ENCODE data around the gene TIPARP. TPM values are rescaled to one million over a fixed set of nuclear protein-coding genes. Genes with fewer than 3 reads are reported as not detected.
A peak's percentile ranks its signal among the peaks of the same experiment; 100 is the strongest.

TIPARP gene
- total RNA-seq, 1 donor from 2014 or later = 27.2 TPM

DNA sequence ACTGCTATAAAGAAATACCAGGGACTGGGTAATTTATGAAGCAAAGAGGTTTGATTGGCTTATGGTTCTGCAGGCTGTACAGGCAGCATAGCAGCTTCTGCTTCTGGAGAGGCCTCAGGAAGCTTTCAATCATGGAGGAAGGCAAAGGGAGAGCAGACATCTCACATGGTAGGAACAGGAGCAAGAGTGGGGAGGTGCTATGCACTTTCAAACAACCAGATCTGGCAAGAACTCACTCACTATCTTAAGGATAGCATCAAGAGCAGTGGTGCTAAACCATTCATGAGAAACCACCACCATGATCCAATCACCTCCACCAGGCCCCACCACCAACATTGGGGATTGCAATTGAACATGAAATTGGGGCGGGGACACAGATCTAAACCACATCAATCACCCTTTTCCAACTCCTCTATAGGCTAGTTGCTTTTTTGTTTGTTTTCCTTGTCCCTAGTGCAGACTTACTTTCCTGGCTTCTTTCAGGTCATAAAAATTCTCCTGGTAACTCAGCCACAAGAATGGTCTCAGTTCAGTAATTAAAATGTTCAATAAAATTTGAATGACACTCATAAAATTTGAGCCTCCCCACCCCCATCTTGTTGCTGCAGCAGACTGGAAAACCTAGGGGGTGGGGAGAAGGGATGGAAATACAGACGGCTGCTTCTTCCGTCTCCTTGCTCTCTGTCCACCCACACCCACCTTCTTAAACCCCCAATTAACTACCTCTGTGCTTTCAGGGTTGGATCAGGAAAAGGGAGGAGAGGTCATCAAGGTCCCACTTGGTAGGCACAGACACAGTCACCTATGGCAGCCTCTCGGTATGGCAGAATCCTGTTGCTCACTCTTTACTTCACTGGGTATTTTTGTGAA is 16.3 kb upstream of the TIPARP start:
- intact Hi-C loops (cut with micrococcal nuclease) = no loop called here
- no peaks in the 10 kb centered on the region for H3K36me3 ChIP-seq
- no peaks in the 10 kb centered on the region for H3K9me3 ChIP-seq (replicated peaks)
- TF ChIP-seq, protein P1, sequence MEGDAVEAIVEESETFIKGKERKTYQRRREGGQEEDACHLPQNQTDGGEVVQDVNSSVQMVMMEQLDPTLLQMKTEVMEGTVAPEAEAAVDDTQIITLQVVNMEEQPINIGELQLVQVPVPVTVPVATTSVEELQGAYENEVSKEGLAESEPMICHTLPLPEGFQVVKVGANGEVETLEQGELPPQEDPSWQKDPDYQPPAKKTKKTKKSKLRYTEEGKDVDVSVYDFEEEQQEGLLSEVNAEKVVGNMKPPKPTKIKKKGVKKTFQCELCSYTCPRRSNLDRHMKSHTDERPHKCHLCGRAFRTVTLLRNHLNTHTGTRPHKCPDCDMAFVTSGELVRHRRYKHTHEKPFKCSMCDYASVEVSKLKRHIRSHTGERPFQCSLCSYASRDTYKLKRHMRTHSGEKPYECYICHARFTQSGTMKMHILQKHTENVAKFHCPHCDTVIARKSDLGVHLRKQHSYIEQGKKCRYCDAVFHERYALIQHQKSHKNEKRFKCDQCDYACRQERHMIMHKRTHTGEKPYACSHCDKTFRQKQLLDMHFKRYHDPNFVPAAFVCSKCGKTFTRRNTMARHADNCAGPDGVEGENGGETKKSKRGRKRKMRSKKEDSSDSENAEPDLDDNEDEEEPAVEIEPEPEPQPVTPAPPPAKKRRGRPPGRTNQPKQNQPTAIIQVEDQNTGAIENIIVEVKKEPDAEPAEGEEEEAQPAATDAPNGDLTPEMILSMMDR (IDR thresholded peaks at IDR 0.05; ENCODE audit: borderline replicate concordance) = no peak
- H3K27ac ChIP-seq (replicated peaks) = no peak overlapping the region
- no peaks in the 10 kb centered on the region for H3K27me3 ChIP-seq (ENCODE audit: low read depth)
- H3K4me1 ChIP-seq = no peaks in the 10 kb centered on the region
- no peak for DNase-seq
- no peak overlapping the region for H3K4me3 ChIP-seq

DNA sequence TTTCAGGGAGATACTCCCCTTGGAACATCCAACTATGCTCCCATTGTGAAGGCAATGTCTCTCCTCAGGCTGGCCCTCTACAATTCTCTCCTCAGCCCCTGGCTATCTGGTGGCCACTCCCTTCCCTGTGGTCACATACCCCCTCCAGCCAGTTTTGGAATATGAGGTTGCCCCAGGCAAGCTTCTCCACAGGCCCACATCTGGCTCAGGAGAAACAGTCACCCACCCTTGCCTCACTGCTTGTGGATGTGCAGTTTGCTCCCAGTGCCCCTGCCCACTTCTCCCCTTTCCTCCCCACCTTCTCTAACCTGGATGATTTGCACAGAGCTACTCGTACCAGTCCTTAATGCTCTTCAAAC is 15.7 kb upstream of the TIPARP start:
- Histone ChIP-seq H3K27me3 (ENCODE audit: low read depth) (no peaks in the 10 kb centered on the region), H3K27ac (replicated peaks) (no peak overlapping the region)
- intact Hi-C loops (cut with micrococcal nuclease) = no loop called here

DNA sequence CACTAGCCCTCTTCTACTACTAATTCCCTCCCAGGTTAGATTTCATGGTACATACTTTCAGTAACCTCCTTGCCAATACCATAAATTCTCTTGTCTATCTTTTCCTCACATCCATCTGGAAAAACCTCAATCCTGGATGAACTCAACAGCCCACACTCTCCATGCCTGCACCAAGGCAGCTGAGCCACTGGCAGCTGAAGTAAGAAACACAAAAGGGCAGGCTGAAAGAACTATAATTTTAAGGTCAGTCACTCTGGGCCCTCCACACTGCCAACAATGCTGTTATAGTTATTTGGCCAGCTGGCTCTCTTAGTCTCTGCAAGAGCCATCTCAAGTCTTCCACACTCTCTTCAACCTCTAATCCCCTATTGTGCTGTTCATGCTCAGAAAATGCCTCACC is 15.1 kb upstream of the TIPARP start:
- no peak for DNase-seq
- TF ChIP-seq, protein P1 (IDR thresholded peaks at IDR 0.05; ENCODE audit: borderline replicate concordance) = no peak
- H3K27ac ChIP-seq (replicated peaks) = no peak overlapping the region
- intact Hi-C loops (cut with micrococcal nuclease) = no loop called here
- no peak overlapping the region for H3K4me3 ChIP-seq
- no peaks in the 10 kb centered on the region for H3K36me3 ChIP-seq
- no peaks in the 10 kb centered on the region for H3K27me3 ChIP-seq (ENCODE audit: low read depth)
- H3K9me3 ChIP-seq (replicated peaks) = no peaks in the 10 kb centered on the region
- H3K4me1 ChIP-seq = peaks cover under 1% of the 10 kb centered on the region

More for the DNA sequence above, 15.7 kb upstream of the TIPARP start:
- Histone ChIP-seq H3K4me3 (no peak overlapping the region), H3K9me3 (replicated peaks) (no peaks in the 10 kb centered on the region), H3K4me1 (no peaks in the 10 kb centered on the region), H3K36me3 (no peaks in the 10 kb centered on the region)
- TF ChIP-seq, protein P1 (IDR thresholded peaks at IDR 0.05; ENCODE audit: borderline replicate concordance) = no peak
- DNase-seq = no peak

DNA sequence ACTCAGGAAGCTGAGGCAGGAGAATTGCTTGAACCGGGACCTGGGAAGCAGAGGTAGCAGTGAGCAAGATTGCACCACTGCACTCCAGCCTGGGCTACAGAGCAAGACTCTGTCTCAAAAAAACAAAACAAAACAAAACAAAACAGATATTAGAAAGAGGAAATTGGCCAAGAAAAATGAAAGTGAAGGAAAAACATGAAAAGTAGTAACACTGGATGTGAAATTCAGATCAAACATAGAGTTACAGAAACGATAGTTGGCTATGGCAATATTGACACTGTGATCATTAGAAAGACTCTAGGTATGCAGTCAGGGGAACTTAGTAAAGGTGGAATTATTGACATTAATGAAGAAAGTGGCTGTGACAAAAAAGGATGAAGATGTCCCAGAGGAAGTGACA is 13.2 kb upstream of the TIPARP start:
- TF ChIP-seq, protein P1 (IDR thresholded peaks at IDR 0.05; ENCODE audit: borderline replicate concordance) = no peak
- H3K27me3 ChIP-seq (ENCODE audit: low read depth) = no peaks in the 10 kb centered on the region
- H3K9me3 ChIP-seq (replicated peaks) = no peaks in the 10 kb centered on the region
- DNase-seq = no peak
- peaks cover 4% of the 10 kb centered on the region for H3K4me1 ChIP-seq
- intact Hi-C loops (cut with micrococcal nuclease) = no loop called here
- H3K4me3 ChIP-seq = no peak overlapping the region
- no peak overlapping the region for H3K27ac ChIP-seq (replicated peaks)
- no peaks in the 10 kb centered on the region for H3K36me3 ChIP-seq

DNA sequence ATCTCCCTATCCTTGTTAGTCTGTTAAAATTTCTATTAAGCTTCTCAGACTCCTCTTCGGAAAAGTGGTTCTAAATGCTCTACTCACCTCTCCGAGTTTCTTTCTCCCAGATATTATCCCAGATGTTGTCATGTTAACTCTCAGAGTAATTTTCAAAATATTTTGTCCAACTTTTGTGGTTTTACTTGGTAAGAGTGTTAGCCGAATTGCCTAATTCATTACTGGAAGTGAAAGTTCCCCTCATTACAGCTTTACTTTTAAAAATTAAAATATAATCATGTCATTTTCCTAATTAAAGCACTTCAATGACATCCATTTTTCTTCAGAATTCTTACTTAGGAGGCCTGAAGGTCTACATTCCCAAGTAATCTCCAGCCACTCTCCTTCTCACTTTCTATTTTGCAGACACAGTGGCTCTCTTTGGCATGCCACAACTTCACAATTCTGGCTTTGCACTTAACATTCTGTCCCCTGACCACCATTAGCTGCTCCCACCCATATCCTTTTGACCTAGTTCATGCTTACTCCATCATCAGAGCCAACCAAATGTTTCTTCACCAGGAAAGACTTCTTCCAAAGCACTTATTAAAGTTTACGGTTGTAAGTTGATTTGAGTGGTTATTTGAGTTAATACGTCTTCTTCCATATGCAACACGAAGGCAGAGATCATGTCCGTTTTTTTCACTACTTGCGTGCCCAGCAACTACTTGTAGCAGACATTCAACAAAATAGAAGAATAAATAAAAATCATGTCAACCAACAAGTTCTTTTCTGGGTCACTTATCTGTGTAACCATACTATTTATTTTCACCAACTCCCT is 10.2 kb upstream of the TIPARP start:
- TF ChIP-seq, protein P1 (IDR thresholded peaks at IDR 0.05; ENCODE audit: borderline replicate concordance) = no peak
- no peaks in the 10 kb centered on the region for H3K27me3 ChIP-seq (ENCODE audit: low read depth)
- H3K36me3 ChIP-seq = no peaks in the 10 kb centered on the region
- DNase-seq = no peak
- intact Hi-C loops (cut with micrococcal nuclease) = no loop called here
- peak overlapping the region; percentile 27 for H3K27ac ChIP-seq (replicated peaks)
- no peaks in the 10 kb centered on the region for H3K9me3 ChIP-seq (replicated peaks)
- no peak overlapping the region for H3K4me3 ChIP-seq
- H3K4me1 ChIP-seq = peaks cover 7% of the 10 kb centered on the region

Measured in left ventricle myocardium inferior (tissue), 1 donor.